Kidney epithelial cell (primary cell): ENCODE measurements around the gene SEMA6A. TPM values are rescaled to one million over a fixed set of nuclear protein-coding genes. Genes with fewer than 3 reads are reported as not detected.

Experiments
- DNase-seq: peaks from one replicate; pipeline ENCODE4 v3.0.0-alpha.2; 2010; ENCODE audit warnings: low read depth
- H3K27me3 ChIP-seq: 2 replicates; pipeline ENCODE4 v1.6.0; 2011; ENCODE audit warnings: low read length; ENCODE audit not compliant: control insufficient read depth, insufficient read depth
- H3K36me3 ChIP-seq: 2 replicates; pipeline ENCODE4 v1.5.1; 2011; ENCODE audit warnings: low read length; ENCODE audit not compliant: control insufficient read depth, insufficient read depth
- H3K4me3 ChIP-seq: 2 replicates; pipeline ENCODE4 v1.5.1; 2011; ENCODE audit warnings: low read depth, mild to moderate bottlenecking, control low read depth, low read length
- total RNA-seq: library from RNA; depleted of rRNA; stranded (reverse); fragments of >200 nt; gene quantifications from 2 replicates; pipeline ENCODE4 v1.2.3, GENCODE V29; 2015
- TF ChIP-seq, protein P1 (sequence below): IDR thresholded peaks from 2 replicates; pipeline ENCODE4 v1.5.1; 2011; ENCODE audit warnings: mild to moderate bottlenecking, moderate library complexity, low read length, control low read depth, inconsistent platforms; ENCODE audit not compliant: insufficient read depth, poor library complexity, severe bottlenecking

Gene SEMA6A
- total RNA-seq, 1 donor from 2014 or later = 6.3 TPM

GRCh38 chr5:116437351-116437705 is 137.3 kb downstream of the SEMA6A start:
- Histone ChIP-seq H3K36me3 (no peaks in the 10 kb centered on the region), H3K4me3 (no peak overlapping the region), H3K27me3 (no peaks in the 10 kb centered on the region)

DNA sequence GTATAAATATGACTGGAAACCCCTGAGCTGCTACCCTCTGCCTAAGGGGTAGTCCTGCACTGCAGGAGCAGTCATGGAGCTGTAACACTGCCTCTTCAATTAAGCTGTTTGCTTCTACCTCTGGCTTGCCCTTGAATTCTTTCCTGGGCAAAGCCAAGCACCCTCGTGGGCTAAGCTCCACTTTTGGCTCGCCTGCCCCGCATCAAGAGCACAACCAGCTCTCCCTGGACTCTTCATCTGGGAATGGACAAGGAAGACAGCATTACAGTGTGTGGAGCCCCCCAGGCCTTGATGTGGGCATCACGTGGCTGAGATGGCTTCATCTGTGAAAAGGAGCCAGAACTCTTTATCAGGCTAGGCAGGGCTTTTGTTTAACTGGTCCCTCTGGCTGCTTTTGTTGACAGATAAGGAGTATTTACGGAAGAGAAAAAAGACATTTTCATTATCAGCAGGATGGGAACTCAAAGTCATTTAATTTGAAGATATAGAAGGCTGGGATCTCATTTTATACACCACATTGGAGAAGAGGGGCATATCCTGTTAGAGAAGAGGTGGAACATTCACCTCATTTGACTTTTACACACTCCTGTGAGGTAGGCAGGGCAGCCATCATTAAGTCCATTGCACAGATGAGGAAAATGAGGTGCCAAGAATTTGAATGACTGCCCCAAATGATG is 137.8 kb downstream of the SEMA6A start:
- DNase-seq = no peak
- Histone ChIP-seq H3K36me3 (no peaks in the 10 kb centered on the region), H3K27me3 (no peaks in the 10 kb centered on the region), H3K4me3 (no peak overlapping the region)
- TF ChIP-seq, protein P1, sequence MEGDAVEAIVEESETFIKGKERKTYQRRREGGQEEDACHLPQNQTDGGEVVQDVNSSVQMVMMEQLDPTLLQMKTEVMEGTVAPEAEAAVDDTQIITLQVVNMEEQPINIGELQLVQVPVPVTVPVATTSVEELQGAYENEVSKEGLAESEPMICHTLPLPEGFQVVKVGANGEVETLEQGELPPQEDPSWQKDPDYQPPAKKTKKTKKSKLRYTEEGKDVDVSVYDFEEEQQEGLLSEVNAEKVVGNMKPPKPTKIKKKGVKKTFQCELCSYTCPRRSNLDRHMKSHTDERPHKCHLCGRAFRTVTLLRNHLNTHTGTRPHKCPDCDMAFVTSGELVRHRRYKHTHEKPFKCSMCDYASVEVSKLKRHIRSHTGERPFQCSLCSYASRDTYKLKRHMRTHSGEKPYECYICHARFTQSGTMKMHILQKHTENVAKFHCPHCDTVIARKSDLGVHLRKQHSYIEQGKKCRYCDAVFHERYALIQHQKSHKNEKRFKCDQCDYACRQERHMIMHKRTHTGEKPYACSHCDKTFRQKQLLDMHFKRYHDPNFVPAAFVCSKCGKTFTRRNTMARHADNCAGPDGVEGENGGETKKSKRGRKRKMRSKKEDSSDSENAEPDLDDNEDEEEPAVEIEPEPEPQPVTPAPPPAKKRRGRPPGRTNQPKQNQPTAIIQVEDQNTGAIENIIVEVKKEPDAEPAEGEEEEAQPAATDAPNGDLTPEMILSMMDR = no peak

More at GRCh38 chr5:116437351-116437705, 137.3 kb downstream of the SEMA6A start:
- TF ChIP-seq, protein P1 = no peak
- DNase-seq = no peak

DNA sequence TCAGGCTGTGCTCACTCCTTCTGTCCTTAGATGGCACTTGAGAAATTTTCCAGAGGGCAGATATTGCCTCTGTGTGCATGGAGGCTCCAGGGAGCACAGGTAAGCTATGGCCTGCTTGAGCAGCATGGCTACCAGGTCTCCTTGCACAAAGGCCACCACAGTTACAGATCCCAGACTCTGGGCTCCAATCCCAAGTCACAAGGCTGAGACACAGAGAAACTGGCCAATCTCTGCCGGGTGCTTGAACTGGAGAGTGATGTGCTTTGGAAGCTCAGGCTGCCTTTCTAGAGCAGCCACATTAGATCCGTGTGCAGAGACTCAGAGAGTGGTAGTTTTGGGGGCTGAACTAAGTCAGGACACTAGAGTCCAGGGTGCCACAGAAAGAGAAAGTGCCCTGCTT is 145.7 kb downstream of the SEMA6A start:
- Histone ChIP-seq H3K27me3 (no peaks in the 10 kb centered on the region), H3K4me3 (no peak overlapping the region), H3K36me3 (no peaks in the 10 kb centered on the region)
- no peak for DNase-seq
- TF ChIP-seq, protein P1 = no peak

GRCh38 chr5:116428413-116428812 is 146.2 kb downstream of the SEMA6A start:
- H3K27me3 ChIP-seq = no peaks in the 10 kb centered on the region
- no peak overlapping the region for H3K4me3 ChIP-seq
- TF ChIP-seq, protein P1 = no peak
- no peaks in the 10 kb centered on the region for H3K36me3 ChIP-seq
- no peak for DNase-seq

GRCh38 chr5:116424951-116425350 is 149.7 kb downstream of the SEMA6A start:
- DNase-seq = no peak
- H3K36me3 ChIP-seq = no peaks in the 10 kb centered on the region
- TF ChIP-seq, protein P1 = no peak
- H3K4me3 ChIP-seq = no peak overlapping the region
- H3K27me3 ChIP-seq = no peaks in the 10 kb centered on the region

DNA sequence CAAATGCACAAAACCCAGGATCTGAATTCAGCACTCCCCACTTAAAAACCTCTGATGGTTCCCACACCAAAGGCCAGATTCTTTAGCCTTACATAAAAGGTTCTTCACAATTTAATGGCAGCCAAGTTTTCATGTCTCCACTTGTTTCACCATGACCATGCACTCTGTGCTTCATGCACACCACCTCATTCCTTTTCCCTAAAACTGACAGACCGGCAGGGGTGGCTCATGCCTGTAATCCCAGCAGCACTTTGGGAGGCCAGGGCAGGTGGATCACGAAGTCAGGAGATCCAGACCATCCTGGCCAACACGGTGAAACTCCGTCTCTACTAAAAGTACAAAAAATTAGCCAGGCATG is 150.4 kb downstream of the SEMA6A start:
- TF ChIP-seq, protein P1 = no peak
- no peak for DNase-seq
- no peak overlapping the region for H3K4me3 ChIP-seq
- H3K27me3 ChIP-seq = no peaks in the 10 kb centered on the region
- no peaks in the 10 kb centered on the region for H3K36me3 ChIP-seq
